Panc1 (cell line): ENCODE results near the gene LRRC25. TPM values are rescaled to one million over a fixed set of nuclear protein-coding genes. Genes with fewer than 3 reads are reported as not detected.
A peak's percentile ranks its signal among the peaks of the same experiment; 100 is the strongest.

Experiments used
- ATAC-seq: fragments of 200-7000 bp; cut with Tn5 transposase; 2 replicates; pipeline ENCODE4 v1.9.1; 2020; ENCODE audit warnings: mild to moderate bottlenecking, moderate library complexity
- BruUV-seq: library from RNA; stranded (reverse); fragments of 400-500 nt; replicated peaks from 2 replicates; lab custom pipeline; 2021; lab: Mats Ljungman, UMichigan
- CTCF ChIA-PET: fragments of 300-600 bp; sonication (Branson Sonifier 250); formaldehyde crosslinking; loops from one replicate; lab custom pipeline; 2022; ENCODE audit warnings: antibody characterized with exemption; lab: Charles Lee
- POLR2A ChIA-PET: fragments of 300-600 bp; sonication (Branson Sonifier 250); formaldehyde crosslinking; loops from one replicate; lab custom pipeline; 2022; ENCODE audit warnings: antibody characterized with exemption; lab: Charles Lee
- DNase-seq: peaks from one replicate; pipeline ENCODE4 v3.0.0-alpha.2; 2010; ENCODE audit warnings: low read depth, low spot score
- H3K27ac ChIP-seq: 2 replicates; pipeline ENCODE4 v1.5.1; 2011; ENCODE audit warnings: mild to moderate bottlenecking, low read length, inconsistent platforms
- H3K27me3 ChIP-seq: fragments of 200-500 bp; sonication (Bioruptor generic); 2 replicates; pipeline ENCODE4 v1.6.0; 2014; ENCODE audit warnings: low read length, inconsistent platforms; ENCODE audit not compliant: control insufficient read depth, insufficient read depth
- H3K36me3 ChIP-seq: fragments of 200-500 bp; sonication (Bioruptor generic); 2 replicates; pipeline ENCODE4 v1.5.1; 2014; ENCODE audit warnings: inconsistent platforms, mild to moderate bottlenecking, low read length, moderate library complexity; ENCODE audit not compliant: control insufficient read depth, insufficient read depth
- H3K4me1 ChIP-seq: 2 replicates; pipeline ENCODE4 v1.5.1; 2011; ENCODE audit warnings: inconsistent platforms, mild to moderate bottlenecking, low read length, moderate library complexity; ENCODE audit not compliant: control insufficient read depth, insufficient read depth
- H3K4me3 ChIP-seq, 2 experiments: 2 replicates each; pipeline ENCODE4 v1.5.1; 2011 to 2012; ENCODE audit warnings: low read depth in 2 of 2, low read length in 2 of 2, mild to moderate bottlenecking in 2 of 2, inconsistent platforms in 1 of 2, moderate library complexity in 1 of 2
- H3K9me3 ChIP-seq: fragments of 200-500 bp; sonication (Bioruptor generic); 2 replicates; pipeline ENCODE4 v1.5.1; 2014; ENCODE audit warnings: low read depth, mild to moderate bottlenecking, inconsistent platforms, low read length, moderate library complexity; ENCODE audit not compliant: control insufficient read depth, insufficient read depth
- POLR2AphosphoS5 ChIP-seq: IDR thresholded peaks from 2 replicates; pipeline ENCODE4 v1.6.1; 2012; ENCODE audit warnings: mild to moderate bottlenecking, low read depth, low read length, moderate library complexity
- SIN3A ChIP-seq: IDR thresholded peaks from 2 replicates; pipeline ENCODE4 v1.6.1; 2012; ENCODE audit warnings: low read depth, mild to moderate bottlenecking, low read length, moderate library complexity, borderline replicate concordance; ENCODE audit not compliant: insufficient read depth
- TCF7L2 ChIP-seq: IDR thresholded peaks from 2 replicates; pipeline ENCODE4 v1.6.1; 2011; ENCODE audit warnings: mild to moderate bottlenecking, low read depth, low read length, inconsistent platforms
- in situ Hi-C: cut with HindIII; loops from 2 replicates; pipeline ENCODE4 v1.10.0; 2016; ENCODE audit warnings: low sequenced_read_pairs, low pct_unique_long_range_greater_than_20kb
- intact Hi-C: fragments of 100-400 bp; cut with micrococcal nuclease; formaldehyde crosslinking; loops from one replicate; pipeline ENCODE4 v1.10.0; 2022; ENCODE audit not compliant: unreplicated experiment
- total RNA-seq: library from RNA; stranded (reverse); gene quantifications from one replicate; pipeline ENCODE4 v1.2.1, GENCODE V29; 2021; ENCODE audit not compliant: unreplicated experiment
- TF ChIP-seq, protein P1 (sequence below), 2 experiments: IDR thresholded peaks; 2 replicates each; pipeline ENCODE4 v1.6.1; 2011 to 2012; ENCODE audit warnings: low read depth in 2 of 2, control low read depth in 1 of 2, low read length in 1 of 2, mild to moderate bottlenecking in 1 of 2, moderate library complexity in 1 of 2; ENCODE audit not compliant: insufficient read depth in 1 of 2
- TF ChIP-seq, protein P2 (sequence below): fragments of 450-650 bp; IDR thresholded peaks from 2 replicates; pipeline ENCODE4 v1.5.1; 2017; ENCODE audit warnings: mild to moderate bottlenecking

Gene LRRC25
- total RNA-seq, 1 experiment from 2014 or later = 0.15 TPM

DNA sequence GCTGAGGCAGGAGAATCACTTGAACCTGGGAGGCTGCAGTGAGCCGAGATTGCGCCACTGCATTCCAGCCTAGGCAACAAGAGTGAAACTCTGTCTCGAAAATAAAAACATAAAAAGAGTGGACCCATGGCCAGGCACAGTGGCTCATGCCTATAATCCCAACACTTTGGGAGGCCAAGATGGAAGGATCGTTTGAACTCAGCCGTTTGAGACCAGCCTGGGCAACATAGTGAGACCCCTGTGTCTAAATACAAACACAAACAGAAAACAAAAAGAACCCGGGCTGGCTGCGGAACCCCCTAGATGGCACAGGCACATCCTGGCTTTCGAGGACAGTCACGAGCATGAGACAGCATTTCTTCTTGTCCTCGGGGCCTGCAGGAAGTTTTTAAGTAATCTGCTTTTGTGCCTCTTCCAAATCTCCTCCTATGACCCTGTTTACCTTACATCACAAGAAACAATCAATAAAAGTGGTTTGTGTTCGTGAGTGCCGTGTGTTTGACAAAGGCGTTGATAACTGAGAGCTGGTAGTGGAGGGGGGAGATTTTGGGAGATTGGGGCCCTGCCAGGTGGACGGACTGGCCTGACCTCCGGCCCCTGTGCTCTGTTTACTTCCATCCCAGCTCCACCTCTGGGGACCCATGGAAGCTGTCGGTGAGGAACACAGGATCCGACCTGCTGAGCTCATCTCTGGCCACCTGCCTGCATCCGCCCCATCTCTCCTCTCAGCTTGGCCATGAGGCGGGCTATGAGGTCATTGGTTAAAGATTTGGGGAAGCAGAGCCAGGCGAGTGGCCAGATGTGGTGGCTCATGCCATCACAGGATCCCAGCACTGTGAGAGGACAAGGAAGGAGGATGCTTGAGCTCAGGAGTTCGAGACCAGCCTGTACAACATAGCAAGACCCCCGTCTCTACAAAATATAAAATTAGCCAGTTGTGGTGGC lies 17.3 kb downstream of the LRRC25 start:
- DNase-seq = peak; percentile 96
- ChIA-PET CTCF (no interaction called here), POLR2A (no interaction called here)
- H3K4me3 ChIP-seq = no peak overlapping the region
- in situ Hi-C loops = no loop called here
- intact Hi-C loops = no loop called here
- H3K9me3 ChIP-seq = no peaks in the 10 kb centered on the region
- H3K27me3 ChIP-seq = no peaks in the 10 kb centered on the region
- peaks cover 32% of the 10 kb centered on the region for H3K4me1 ChIP-seq
- peak; percentile 94 for TF ChIP-seq TCF7L2
- TF ChIP-seq POLR2AphosphoS5 = peak; percentile 47; the same call in 1 of the 2 replicates
- no peak for TF ChIP-seq SIN3A
- ATAC-seq = peak; percentile 90
- H3K27ac ChIP-seq = peak overlapping the region; percentile 83
- no peaks in the 10 kb centered on the region for H3K36me3 ChIP-seq
- TSS peak; percentile 86 for BruUV-seq

DNA sequence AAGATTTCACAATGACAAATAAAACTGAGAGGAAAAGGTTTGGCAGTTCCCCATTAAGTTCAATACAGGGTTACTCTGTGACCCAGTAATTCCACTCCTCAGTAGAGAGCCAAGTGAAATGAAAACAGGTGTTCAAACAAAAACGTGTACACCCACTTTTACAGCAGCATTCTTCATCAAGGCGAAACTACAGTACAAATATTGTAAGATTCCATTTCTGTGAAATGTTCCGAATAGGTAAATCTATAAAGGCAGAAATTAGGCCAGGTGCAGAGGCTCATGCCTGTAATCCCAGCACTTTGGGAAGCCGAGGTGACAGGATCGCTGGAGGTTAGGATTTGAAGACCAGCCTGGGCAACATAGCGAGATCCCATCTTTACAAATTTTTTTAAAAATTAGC lies 20.4 kb downstream of the LRRC25 start:
- ATAC-seq (no peak), DNase-seq (no peak)
- no peaks in the 10 kb centered on the region for H3K9me3 ChIP-seq
- no peak overlapping the region for H3K4me3 ChIP-seq
- no TSS peak for BruUV-seq
- peaks cover 44% of the 10 kb centered on the region for H3K4me1 ChIP-seq
- ChIA-PET CTCF (no interaction called here), POLR2A (no interaction called here)
- H3K36me3 ChIP-seq = no peaks in the 10 kb centered on the region
- intact Hi-C loops = no loop called here
- in situ Hi-C loops = no loop called here
- H3K27ac ChIP-seq = peak overlapping the region; percentile 85
- TF ChIP-seq TCF7L2 (peak; percentile 78), POLR2AphosphoS5 (no peak)
- TF ChIP-seq, protein P1, sequence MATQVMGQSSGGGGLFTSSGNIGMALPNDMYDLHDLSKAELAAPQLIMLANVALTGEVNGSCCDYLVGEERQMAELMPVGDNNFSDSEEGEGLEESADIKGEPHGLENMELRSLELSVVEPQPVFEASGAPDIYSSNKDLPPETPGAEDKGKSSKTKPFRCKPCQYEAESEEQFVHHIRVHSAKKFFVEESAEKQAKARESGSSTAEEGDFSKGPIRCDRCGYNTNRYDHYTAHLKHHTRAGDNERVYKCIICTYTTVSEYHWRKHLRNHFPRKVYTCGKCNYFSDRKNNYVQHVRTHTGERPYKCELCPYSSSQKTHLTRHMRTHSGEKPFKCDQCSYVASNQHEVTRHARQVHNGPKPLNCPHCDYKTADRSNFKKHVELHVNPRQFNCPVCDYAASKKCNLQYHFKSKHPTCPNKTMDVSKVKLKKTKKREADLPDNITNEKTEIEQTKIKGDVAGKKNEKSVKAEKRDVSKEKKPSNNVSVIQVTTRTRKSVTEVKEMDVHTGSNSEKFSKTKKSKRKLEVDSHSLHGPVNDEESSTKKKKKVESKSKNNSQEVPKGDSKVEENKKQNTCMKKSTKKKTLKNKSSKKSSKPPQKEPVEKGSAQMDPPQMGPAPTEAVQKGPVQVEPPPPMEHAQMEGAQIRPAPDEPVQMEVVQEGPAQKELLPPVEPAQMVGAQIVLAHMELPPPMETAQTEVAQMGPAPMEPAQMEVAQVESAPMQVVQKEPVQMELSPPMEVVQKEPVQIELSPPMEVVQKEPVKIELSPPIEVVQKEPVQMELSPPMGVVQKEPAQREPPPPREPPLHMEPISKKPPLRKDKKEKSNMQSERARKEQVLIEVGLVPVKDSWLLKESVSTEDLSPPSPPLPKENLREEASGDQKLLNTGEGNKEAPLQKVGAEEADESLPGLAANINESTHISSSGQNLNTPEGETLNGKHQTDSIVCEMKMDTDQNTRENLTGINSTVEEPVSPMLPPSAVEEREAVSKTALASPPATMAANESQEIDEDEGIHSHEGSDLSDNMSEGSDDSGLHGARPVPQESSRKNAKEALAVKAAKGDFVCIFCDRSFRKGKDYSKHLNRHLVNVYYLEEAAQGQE (IDR thresholded peaks at IDR 0.05; ENCODE audit: insufficient read depth in 1 of 2, low read depth in 2 of 2, low read length in 1 of 2) = no peak
- no peaks in the 10 kb centered on the region for H3K27me3 ChIP-seq

DNA sequence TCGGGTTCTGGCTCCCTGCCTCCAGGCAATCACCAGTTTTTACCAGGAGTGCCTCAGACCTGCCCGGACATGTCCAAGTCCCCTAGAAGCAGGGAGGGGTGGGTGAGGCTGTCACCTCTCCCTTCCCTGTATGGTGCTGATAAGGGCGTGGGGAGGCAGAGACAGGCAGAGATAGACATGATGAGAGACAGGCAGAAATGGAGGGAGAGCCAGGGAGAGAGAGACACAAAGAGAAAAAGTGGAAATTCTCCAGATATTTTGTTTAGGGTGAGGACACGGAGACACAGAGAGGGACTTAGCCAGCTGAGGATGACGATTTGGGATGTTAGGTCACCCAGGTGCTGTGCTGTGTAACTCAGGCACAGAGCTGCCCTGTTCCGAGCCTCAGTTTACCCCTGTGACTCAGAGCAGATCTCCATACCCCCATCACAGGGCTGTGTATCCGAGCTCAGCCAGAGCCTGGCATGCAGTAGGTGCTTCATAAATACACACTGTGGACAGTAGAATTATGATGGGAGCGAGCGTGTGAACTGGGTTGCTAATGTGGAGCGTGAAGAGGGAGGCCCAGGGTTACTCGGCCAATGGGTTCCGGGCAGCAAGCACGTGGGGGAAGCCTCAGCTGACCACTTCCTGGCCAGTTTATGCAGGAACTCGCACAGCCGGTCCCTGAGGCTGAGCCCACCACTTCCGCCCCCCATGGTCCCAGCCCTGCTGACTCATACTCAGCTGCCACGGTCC lies 23.4 kb downstream of the LRRC25 start:
- in situ Hi-C loops = no loop called here
- H3K27me3 ChIP-seq = no peaks in the 10 kb centered on the region
- CTCF ChIA-PET = no interaction called here
- no peaks in the 10 kb centered on the region for H3K36me3 ChIP-seq
- H3K4me3 ChIP-seq = no peak overlapping the region
- intact Hi-C loops = no loop called here
- H3K9me3 ChIP-seq = no peaks in the 10 kb centered on the region
- peaks cover 39% of the 10 kb centered on the region for H3K4me1 ChIP-seq
- peak overlapping the region; percentile 99 for H3K27ac ChIP-seq
- no peak for DNase-seq
- TF ChIP-seq SIN3A (no peak), TCF7L2 (no peak), POLR2AphosphoS5 (peak; percentile 46)
- TF ChIP-seq, protein P2, sequence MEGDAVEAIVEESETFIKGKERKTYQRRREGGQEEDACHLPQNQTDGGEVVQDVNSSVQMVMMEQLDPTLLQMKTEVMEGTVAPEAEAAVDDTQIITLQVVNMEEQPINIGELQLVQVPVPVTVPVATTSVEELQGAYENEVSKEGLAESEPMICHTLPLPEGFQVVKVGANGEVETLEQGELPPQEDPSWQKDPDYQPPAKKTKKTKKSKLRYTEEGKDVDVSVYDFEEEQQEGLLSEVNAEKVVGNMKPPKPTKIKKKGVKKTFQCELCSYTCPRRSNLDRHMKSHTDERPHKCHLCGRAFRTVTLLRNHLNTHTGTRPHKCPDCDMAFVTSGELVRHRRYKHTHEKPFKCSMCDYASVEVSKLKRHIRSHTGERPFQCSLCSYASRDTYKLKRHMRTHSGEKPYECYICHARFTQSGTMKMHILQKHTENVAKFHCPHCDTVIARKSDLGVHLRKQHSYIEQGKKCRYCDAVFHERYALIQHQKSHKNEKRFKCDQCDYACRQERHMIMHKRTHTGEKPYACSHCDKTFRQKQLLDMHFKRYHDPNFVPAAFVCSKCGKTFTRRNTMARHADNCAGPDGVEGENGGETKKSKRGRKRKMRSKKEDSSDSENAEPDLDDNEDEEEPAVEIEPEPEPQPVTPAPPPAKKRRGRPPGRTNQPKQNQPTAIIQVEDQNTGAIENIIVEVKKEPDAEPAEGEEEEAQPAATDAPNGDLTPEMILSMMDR = no peak
- TF ChIP-seq, protein P1 (IDR thresholded peaks at IDR 0.05; ENCODE audit: insufficient read depth in 1 of 2, low read depth in 2 of 2, low read length in 1 of 2) = no peak
- TSS peak; percentile 97 for BruUV-seq
- POLR2A ChIA-PET = no interaction called here
- ATAC-seq = peak; percentile 93
